Fibroblast of peridontal ligament (primary cell): ENCODE data around the gene LMF2.
A peak's percentile ranks its signal among the peaks of the same experiment; 100 is the strongest.
"Not testable (repeated sequence)": the region's sequence is repeated elsewhere in the genome, so short reads cannot be mapped to it uniquely, and the experiment has no call there.

Source experiments
- DNase-seq: peaks from one replicate; pipeline ENCODE4 v3.0.0-alpha.2; 2010; ENCODE audit errors: extremely low read depth

LMF2 gene

GRCh38 chr22:50523806-50524675 is 16.5 kb upstream of the LMF2 start:
- no peak for DNase-seq

- no peak for DNase-seq
Measured at GRCh38 chr22:50523458-50523805, 15.9 kb upstream of the LMF2 start.

- DNase-seq, result no peak
Measured at GRCh38 chr22:50522806-50523438, 15.4 kb upstream of the LMF2 start.

GRCh38 chr22:50522208-50522805 is 14.8 kb upstream of the LMF2 start:
- no peak for DNase-seq

GRCh38 chr22:50521710-50522109 is 14.2 kb upstream of the LMF2 start:
- no peak for DNase-seq

- DNase-seq, result no peak
Measured at GRCh38 chr22:50520826-50521453, 13.4 kb upstream of the LMF2 start.

GRCh38 chr22:50520184-50520583 is 12.7 kb upstream of the LMF2 start:
- not testable (repeated sequence) for DNase-seq

GRCh38 chr22:50519151-50519550 is 11.6 kb upstream of the LMF2 start:
- DNase-seq, result no peak

- DNase-seq, result no peak
Measured at GRCh38 chr22:50518606-50519005, 11.1 kb upstream of the LMF2 start.

- no peak for DNase-seq
Measured at GRCh38 chr22:50517495-50518260, 10.2 kb upstream of the LMF2 start.

- DNase-seq, result no peak
Measured at GRCh38 chr22:50516891-50517290, 9.4 kb upstream of the LMF2 start.

GRCh38 chr22:50516068-50516467 is 8.6 kb upstream of the LMF2 start:
- no peak for DNase-seq

GRCh38 chr22:50513175-50513574 is 5.7 kb upstream of the LMF2 start:
- DNase-seq, result no peak

GRCh38 chr22:50508897-50509296 is 1.4 kb upstream of the LMF2 start:
- DNase-seq, result no peak

GRCh38 chr22:50507991-50508884 is 736 bp upstream of the LMF2 start, which contains the start of gene NCAPH2:
NCAPH2 (plus strand) TSS chr22:50508224; CDS start chr22:50508338, 114 bp downstream.
- peak; percentile 95 for DNase-seq

- DNase-seq, result no peak
Measured at GRCh38 chr22:50506611-50507420, 686 bp downstream of the LMF2 start.

GRCh38 chr22:50505776-50506610 is 1.5 kb downstream of the LMF2 start:
- no peak for DNase-seq

- DNase-seq, result no peak
Measured at GRCh38 chr22:50505276-50505775, 2.2 kb downstream of the LMF2 start.
